IMR-90 (cell line): Measurements from ENCODE around the gene XYLT2. TPM values are rescaled to one million over a fixed set of nuclear protein-coding genes. Genes with fewer than 3 reads are reported as not detected.

Experiments
- ATAC-seq: fragments of 200-7000 bp; cut with Tn5 transposase; 2 replicates; pipeline ENCODE4 v1.9.1; 2020; ENCODE audit warnings: low read depth, mild to moderate bottlenecking, moderate library complexity
- BruUV-seq: library from RNA; stranded (reverse); fragments of 400-500 nt; replicated peaks from 2 replicates; lab custom pipeline; 2021; lab: Mats Ljungman, UMichigan
- CTCF ChIA-PET: fragments of 300-600 bp; formaldehyde crosslinking; extraction: SDS; loops from one replicate; lab custom pipeline; 2021; ENCODE audit warnings: antibody characterized with exemption; lab: Yijun Ruan, JAX
- POLR2A ChIA-PET: fragments of 300-600 bp; sonication (Branson Sonifier 250); formaldehyde crosslinking; loops from one replicate; lab custom pipeline; 2022; ENCODE audit warnings: antibody characterized with exemption; ENCODE audit not compliant: unreplicated experiment; lab: Charles Lee
- DNase-seq: peaks from one replicate; pipeline ENCODE4 v3.0.0; 2013
- H2AFZ ChIP-seq: replicated peaks from 2 replicates; pipeline ENCODE3; 2013; ENCODE audit warnings: low read length, mild to moderate bottlenecking; ENCODE audit not compliant: poor library complexity
- H2AK5ac ChIP-seq: 2 replicates; pipeline ENCODE4 v1.6.1; 2013; ENCODE audit warnings: low read depth, low read length, inconsistent platforms
- H2AK9ac ChIP-seq: replicated peaks from 2 replicates; pipeline ENCODE3; 2013; ENCODE audit warnings: mild to moderate bottlenecking, low read depth, low read length, moderate library complexity; ENCODE audit not compliant: poor library complexity
- H2BK120ac ChIP-seq: 2 replicates; pipeline ENCODE4 v1.6.1; 2013; ENCODE audit warnings: low read depth, low read length, inconsistent platforms
- H2BK15ac ChIP-seq: 3 replicates; pipeline ENCODE4 v1.6.1; 2013; ENCODE audit warnings: low read depth, low read length, inconsistent platforms
- H2BK20ac ChIP-seq: 2 replicates; pipeline ENCODE4 v1.6.1; 2013; ENCODE audit warnings: low read depth, mild to moderate bottlenecking, inconsistent platforms, low read length, moderate library complexity
- H2BK5ac ChIP-seq: 2 replicates; pipeline ENCODE4 v1.6.1; 2013; ENCODE audit warnings: mild to moderate bottlenecking, low read depth, low read length, inconsistent platforms; ENCODE audit not compliant: poor library complexity, severe bottlenecking
- H3K14ac ChIP-seq: replicated peaks from 2 replicates; pipeline ENCODE4 v1.6.1; 2013; ENCODE audit warnings: low read depth, low read length, inconsistent platforms
- H3K18ac ChIP-seq: 2 replicates; pipeline ENCODE4 v1.6.1; 2013; ENCODE audit warnings: low read depth, low read length, control low read depth
- H3K23ac ChIP-seq: 2 replicates; pipeline ENCODE4 v1.6.1; 2013; ENCODE audit warnings: low read depth, low read length, inconsistent platforms
- H3K27ac ChIP-seq: 2 replicates; pipeline ENCODE4 v1.5.1; 2013; ENCODE audit warnings: mild to moderate bottlenecking, control low read depth, low read length; ENCODE audit not compliant: insufficient read depth
- H3K27me3 ChIP-seq: 2 replicates; pipeline ENCODE4 v1.6.1; 2013; ENCODE audit warnings: low read length; ENCODE audit not compliant: control insufficient read depth, insufficient read depth
- H3K36me3 ChIP-seq: 2 replicates; pipeline ENCODE4 v1.6.1; 2013; ENCODE audit warnings: low read length, mixed read lengths; ENCODE audit not compliant: control insufficient read depth, insufficient read depth
- H3K4ac ChIP-seq: 2 replicates; pipeline ENCODE4 v1.6.1; 2013; ENCODE audit warnings: low read depth, low read length, inconsistent platforms
- H3K4me1 ChIP-seq: 2 replicates; pipeline ENCODE4 v1.6.1; 2013; ENCODE audit warnings: low read length, mixed read lengths; ENCODE audit not compliant: control insufficient read depth, insufficient read depth
- H3K4me2 ChIP-seq: 2 replicates; pipeline ENCODE4 v1.6.1; 2013; ENCODE audit warnings: low read depth, mild to moderate bottlenecking, control low read depth, low read length, moderate library complexity
- H3K4me3 ChIP-seq: 2 replicates; pipeline ENCODE4 v1.5.1; 2013; ENCODE audit warnings: low read depth, mild to moderate bottlenecking, control low read depth, low read length, moderate library complexity; ENCODE audit not compliant: insufficient read depth
- H3K56ac ChIP-seq: 2 replicates; pipeline ENCODE4 v1.6.1; 2013; ENCODE audit warnings: low read length, inconsistent platforms; ENCODE audit not compliant: insufficient read depth; ENCODE audit errors: extremely low read depth
- H3K79me1 ChIP-seq, 2 experiments: 2 replicates each; pipeline ENCODE4 v1.6.1; 2013; ENCODE audit warnings: low read length in 2 of 2, inconsistent platforms in 1 of 2, low read depth in 1 of 2
- H3K9ac ChIP-seq: 2 replicates; pipeline ENCODE4 v1.6.1; 2013; ENCODE audit warnings: low read depth, low read length, control low read depth
- H3K9me1 ChIP-seq: 2 replicates; pipeline ENCODE4 v1.6.1; 2013; ENCODE audit warnings: low read length, inconsistent platforms; ENCODE audit not compliant: insufficient read depth
- H3K9me3 ChIP-seq: 2 replicates; pipeline ENCODE4 v1.6.1; 2013; ENCODE audit warnings: low read length; ENCODE audit not compliant: control insufficient read depth, insufficient read depth
- H4K20me1 ChIP-seq: 2 replicates; pipeline ENCODE4 v1.6.1; 2013; ENCODE audit warnings: low read length, inconsistent platforms; ENCODE audit not compliant: insufficient read depth
- H4K5ac ChIP-seq: 2 replicates; pipeline ENCODE4 v1.6.1; 2013; ENCODE audit warnings: mild to moderate bottlenecking, low read depth, low read length, control low read depth
- H4K8ac ChIP-seq, 2 experiments: 2 replicates each; pipeline ENCODE4 v1.6.1; 2013; ENCODE audit warnings: low read depth in 2 of 2, low read length in 2 of 2, control low read depth in 1 of 2, inconsistent platforms in 1 of 2
- H4K91ac ChIP-seq: 2 replicates; pipeline ENCODE4 v1.6.1; 2013; ENCODE audit warnings: low read depth, low read length, inconsistent platforms; ENCODE audit not compliant: insufficient read depth
- BHLHE40 ChIP-seq: fragments of 150-350 bp; IDR thresholded peaks from 2 replicates; pipeline ENCODE4 v1.6.1; 2016; ENCODE audit warnings: mild to moderate bottlenecking, low read depth, low read length
- CEBPB ChIP-seq: IDR thresholded peaks from 2 replicates; pipeline ENCODE4 v1.6.1; 2012; ENCODE audit warnings: low read depth, low read length, improper control_type of control experiment
- CHD1 ChIP-seq: IDR thresholded peaks from 2 replicates; pipeline ENCODE4 v1.6.1; 2012; ENCODE audit warnings: low read depth, low read length, improper control_type of control experiment
- CTCF ChIP-seq: conservative IDR thresholded peaks from 2 replicates; pipeline ENCODE4 v1.5.1; 2012; ENCODE audit warnings: mild to moderate bottlenecking, low read depth, low read length, improper control_type of control experiment
- FOS ChIP-seq: fragments of 150-350 bp; IDR thresholded peaks from 2 replicates; pipeline ENCODE4 v1.6.1; 2016; ENCODE audit warnings: low read depth, low read length
- MAFK ChIP-seq: IDR thresholded peaks from 2 replicates; pipeline ENCODE4 v1.6.1; 2012; ENCODE audit warnings: low read depth, low read length, improper control_type of control experiment
- MAZ ChIP-seq: IDR thresholded peaks from 2 replicates; pipeline ENCODE4 v1.6.1; 2012; ENCODE audit warnings: low read depth, mild to moderate bottlenecking, low read length, improper control_type of control experiment, moderate library complexity, borderline replicate concordance
- MXI1 ChIP-seq: IDR thresholded peaks from 2 replicates; pipeline ENCODE4 v1.6.1; 2012; ENCODE audit warnings: low read depth, mild to moderate bottlenecking, low read length, moderate library complexity, borderline replicate concordance
- NFE2L2 ChIP-seq: fragments of 150-350 bp; IDR thresholded peaks from 2 replicates; pipeline ENCODE4 v1.6.1; 2016; ENCODE audit warnings: low read depth, mild to moderate bottlenecking, low read length
- POLR2A ChIP-seq: IDR thresholded peaks from 2 replicates; pipeline ENCODE4 v1.6.1; 2012; ENCODE audit warnings: mild to moderate bottlenecking, low read depth, low read length
- RAD21 ChIP-seq: IDR thresholded peaks from 2 replicates; pipeline ENCODE4 v1.6.1; 2012; ENCODE audit warnings: low read length, improper control_type of control experiment
- RCOR1 ChIP-seq: IDR thresholded peaks from 2 replicates; pipeline ENCODE4 v1.6.1; 2012; ENCODE audit warnings: mild to moderate bottlenecking, low read length, improper control_type of control experiment; ENCODE audit not compliant: insufficient replicate concordance
- RFX5 ChIP-seq: IDR thresholded peaks from 2 replicates; pipeline ENCODE4 v1.8.0; 2012; ENCODE audit warnings: low read depth, mild to moderate bottlenecking, low read length, moderate library complexity
- SMC3 ChIP-seq: fragments of 150-350 bp; IDR thresholded peaks from 2 replicates; pipeline ENCODE4 v1.6.1; 2016; ENCODE audit warnings: low read depth, mild to moderate bottlenecking, antibody characterized with exemption, low read length, moderate library complexity
- WGBS, 2 experiments: methylation state at CpG; one replicate each; pipeline versions ENCODE4 v1.1.5 to v1.1.7; 2013; ENCODE audit warnings: missing lambda C conversion rate in 2 of 2; ENCODE audit not compliant: insufficient read length in 1 of 2; ENCODE audit errors: extremely low coverage in 2 of 2; 5-methylcytosine and 5-hydroxymethylcytosine counted together
- dilution Hi-C: fragments of 300-500 bp; cut with HindIII; formaldehyde crosslinking; loops from one replicate; pipeline ENCODE4 v1.14.3; 2018; ENCODE audit warnings: low sequenced_read_pairs; ENCODE audit not compliant: unreplicated experiment
- in situ Hi-C: fragments of 300-500 bp; cut with MboI; formaldehyde crosslinking; loops from 3 replicates; pipeline ENCODE4 v1.14.3; 2019; ENCODE audit warnings: low sequenced_read_pairs, inconsistent platforms, mixed read lengths
- intact Hi-C: fragments of 100-400 bp; cut with micrococcal nuclease; formaldehyde crosslinking; loops from 2 replicates; pipeline ENCODE4 v1.10.0; 2022
- polyA plus RNA-seq, 3 experiments: library from polyadenylated mRNA; depleted of rRNA; stranded (reverse); fragments of >200 nt; gene quantifications; 2 replicates each; pipeline ENCODE4 v1.2.3, GENCODE V29; 2012; ENCODE audit warnings: low replicate concordance in 1 of 3
- total RNA-seq: library from RNA; depleted of rRNA; stranded (reverse); fragments of >200 nt; gene quantifications from 2 replicates; pipeline ENCODE4 v1.2.3, GENCODE V29; 2012
- TF ChIP-seq, protein P1 (sequence below): fragments of 150-350 bp; IDR thresholded peaks from 2 replicates; pipeline ENCODE4 v1.6.1; 2017; ENCODE audit warnings: mild to moderate bottlenecking, antibody characterized with exemption, low read length, low read depth
- TF ChIP-seq, protein P2 (sequence below): fragments of 150-350 bp; IDR thresholded peaks from 2 replicates; pipeline ENCODE4 v1.6.1; 2016; ENCODE audit warnings: low read depth, mild to moderate bottlenecking, low read length, moderate library complexity, borderline replicate concordance

The XYLT2 gene
- total and polyA plus RNA-seq, 2 of the 4 experiments (the other 2 are of a cell fraction): 27.7 to 31.9 TPM

- Histone ChIP-seq H2AK5ac (no peak overlapping the region), H4K8ac (no peak overlapping the region), H2BK120ac (no peak overlapping the region), H3K79me1 (peaks cover 2 to 32% of the 10 kb centered on the region in 2 experiments), H3K4me1 (peaks cover 11% of the 10 kb centered on the region), H3K27me3 (no peaks in the 10 kb centered on the region), H2AFZ (peak overlapping the region; percentile 61), H3K56ac (no peak overlapping the region), H3K36me3 (peaks cover 43% of the 10 kb centered on the region), H3K4ac (0 out of 2 replicates have a peak overlapping the region, but pooled peaks have one; percentile 54), H3K9ac (no peak overlapping the region), H3K18ac (no peak overlapping the region), H2BK5ac (no peak overlapping the region), H2BK20ac (no peak overlapping the region), H3K14ac (no peak overlapping the region), H3K23ac (no peak overlapping the region), H4K91ac (no peak overlapping the region), H3K4me3 (no peak overlapping the region), H3K9me3 (no peaks in the 10 kb centered on the region), H4K20me1 (peaks cover 22% of the 10 kb centered on the region; the same call in 1 of the 2 replicates), H2AK9ac (peak overlapping the region; percentile 7), H2BK15ac (no peak overlapping the region), H3K9me1 (peaks cover 9% of the 10 kb centered on the region; the same call in 1 of the 2 replicates), H3K27ac (no peak overlapping the region), H3K4me2 (no peak overlapping the region), H4K5ac (no peak overlapping the region)
- intact Hi-C loops (no loop called here), in situ Hi-C loops (no loop called here), dilution Hi-C loops (no loop called here)
- WGBS, 2 experiments: 50% methylated on average over 3 of the region's 9 CpGs; no CpG with 5 or more reads in 1 of the 2 experiments
- DNase-seq (peak; percentile 65), ATAC-seq (peak; percentile 61)
- TF ChIP-seq RFX5 (no peak), CHD1 (no peak), NFE2L2 (no peak), RCOR1 (no peak), BHLHE40 (peak; percentile 80), CTCF (peak; percentile 51), RAD21 (peak; percentile 59), POLR2A (no peak), MAZ (no peak; the same call in 1 of the 2 replicates), MAFK (no peak), SMC3 (no peak), CEBPB (no peak), MXI1 (no peak; the same call in 1 of the 2 replicates), FOS (no peak)
- TF ChIP-seq, protein P1, sequence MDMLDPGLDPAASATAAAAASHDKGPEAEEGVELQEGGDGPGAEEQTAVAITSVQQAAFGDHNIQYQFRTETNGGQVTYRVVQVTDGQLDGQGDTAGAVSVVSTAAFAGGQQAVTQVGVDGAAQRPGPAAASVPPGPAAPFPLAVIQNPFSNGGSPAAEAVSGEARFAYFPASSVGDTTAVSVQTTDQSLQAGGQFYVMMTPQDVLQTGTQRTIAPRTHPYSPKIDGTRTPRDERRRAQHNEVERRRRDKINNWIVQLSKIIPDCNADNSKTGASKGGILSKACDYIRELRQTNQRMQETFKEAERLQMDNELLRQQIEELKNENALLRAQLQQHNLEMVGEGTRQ: no peak
- TF ChIP-seq, protein P2, sequence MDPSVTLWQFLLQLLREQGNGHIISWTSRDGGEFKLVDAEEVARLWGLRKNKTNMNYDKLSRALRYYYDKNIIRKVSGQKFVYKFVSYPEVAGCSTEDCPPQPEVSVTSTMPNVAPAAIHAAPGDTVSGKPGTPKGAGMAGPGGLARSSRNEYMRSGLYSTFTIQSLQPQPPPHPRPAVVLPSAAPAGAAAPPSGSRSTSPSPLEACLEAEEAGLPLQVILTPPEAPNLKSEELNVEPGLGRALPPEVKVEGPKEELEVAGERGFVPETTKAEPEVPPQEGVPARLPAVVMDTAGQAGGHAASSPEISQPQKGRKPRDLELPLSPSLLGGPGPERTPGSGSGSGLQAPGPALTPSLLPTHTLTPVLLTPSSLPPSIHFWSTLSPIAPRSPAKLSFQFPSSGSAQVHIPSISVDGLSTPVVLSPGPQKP: no peak
- BruUV-seq: no TSS peak
- POLR2A ChIA-PET: interaction anchor here (0.9 kb wide), 1 partner anchor 163 kb away, joined by 3 read pairs; the partner anchor contains the start of gene COL1A1
- CTCF ChIA-PET: interaction anchor here (0.5 to 0.6 kb wide), 2 partner anchors 130 to 334 kb away, joined by 4 to 5 read pairs; no protein-coding TSS in a partner anchor
Observed at GRCh38 chr17:50364715-50365114, 18.8 kb downstream of the XYLT2 start.
